ENCODE measurements around the gene HPS1.
A peak's percentile ranks its signal among the peaks of the same experiment; 100 is the strongest.

The HPS1 gene

DNA sequence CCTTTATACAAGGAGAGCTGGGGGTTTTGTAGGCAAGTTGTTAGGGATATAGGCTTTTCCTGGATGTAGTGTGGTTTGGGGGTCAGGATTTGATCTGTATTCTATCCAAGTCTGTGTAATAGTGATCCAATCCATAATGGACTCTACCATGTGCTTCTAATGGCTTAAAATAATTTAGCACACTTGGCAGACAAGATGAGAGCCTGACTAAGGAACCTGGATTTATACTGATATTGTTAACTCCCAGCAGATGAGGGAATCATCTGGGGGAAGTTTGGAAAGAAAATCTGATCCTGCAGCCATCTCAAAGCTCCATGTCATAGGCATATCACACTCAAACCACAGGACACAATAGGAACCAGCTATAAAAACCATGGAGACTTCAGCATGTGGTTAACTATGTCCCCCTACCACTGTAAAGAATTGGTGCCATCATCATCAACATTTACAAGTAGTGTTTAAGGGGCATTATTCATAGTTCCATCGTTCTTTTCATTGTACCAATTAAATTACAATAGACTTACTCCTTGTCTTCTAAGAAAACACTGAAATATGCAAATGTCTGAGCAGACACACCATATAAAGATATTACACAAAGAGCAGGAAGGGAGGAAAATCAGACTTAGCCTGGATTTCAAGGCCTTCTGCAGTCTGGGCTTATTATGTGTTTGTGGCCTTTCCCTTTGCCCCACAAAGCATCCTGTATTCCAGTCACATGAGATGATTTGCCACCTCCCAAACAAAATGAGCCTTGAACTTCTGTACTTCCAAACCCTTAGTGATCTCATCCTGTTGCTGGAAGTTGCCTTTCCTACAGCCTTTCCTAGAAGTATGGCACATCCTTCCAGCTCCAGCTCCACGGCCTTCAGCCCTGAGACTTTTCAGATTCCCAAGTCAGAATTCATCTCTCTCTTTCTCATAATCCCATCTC, 22.5 kb upstream of the HPS1 start:
- Histone ChIP-seq H3K36me3 (ENCODE audit: insufficient read depth) (no peaks in the 10 kb centered on the region), H3K4me2 (no peak overlapping the region), H4K20me1 (ENCODE audit: insufficient read depth) (no peaks in the 10 kb centered on the region), H3K4me1 (ENCODE audit: low read depth, poor library complexity, severe bottlenecking) (no peaks in the 10 kb centered on the region), H3K27ac (no peak overlapping the region), H3K79me2 (ENCODE audit: insufficient read depth, low read depth) (no peaks in the 10 kb centered on the region), H2AFZ (ENCODE audit: low read depth) (no peak overlapping the region; the same call in 1 of the 2 replicates), H3K27me3 (ENCODE audit: insufficient read depth, low read depth) (no peaks in the 10 kb centered on the region), H3K9ac (no peak overlapping the region), H3K4me3 (IDR thresholded peaks at IDR 0.05; ENCODE audit: insufficient read depth, low read depth, low read length) (no peak overlapping the region)
- TF ChIP-seq, protein P1, sequence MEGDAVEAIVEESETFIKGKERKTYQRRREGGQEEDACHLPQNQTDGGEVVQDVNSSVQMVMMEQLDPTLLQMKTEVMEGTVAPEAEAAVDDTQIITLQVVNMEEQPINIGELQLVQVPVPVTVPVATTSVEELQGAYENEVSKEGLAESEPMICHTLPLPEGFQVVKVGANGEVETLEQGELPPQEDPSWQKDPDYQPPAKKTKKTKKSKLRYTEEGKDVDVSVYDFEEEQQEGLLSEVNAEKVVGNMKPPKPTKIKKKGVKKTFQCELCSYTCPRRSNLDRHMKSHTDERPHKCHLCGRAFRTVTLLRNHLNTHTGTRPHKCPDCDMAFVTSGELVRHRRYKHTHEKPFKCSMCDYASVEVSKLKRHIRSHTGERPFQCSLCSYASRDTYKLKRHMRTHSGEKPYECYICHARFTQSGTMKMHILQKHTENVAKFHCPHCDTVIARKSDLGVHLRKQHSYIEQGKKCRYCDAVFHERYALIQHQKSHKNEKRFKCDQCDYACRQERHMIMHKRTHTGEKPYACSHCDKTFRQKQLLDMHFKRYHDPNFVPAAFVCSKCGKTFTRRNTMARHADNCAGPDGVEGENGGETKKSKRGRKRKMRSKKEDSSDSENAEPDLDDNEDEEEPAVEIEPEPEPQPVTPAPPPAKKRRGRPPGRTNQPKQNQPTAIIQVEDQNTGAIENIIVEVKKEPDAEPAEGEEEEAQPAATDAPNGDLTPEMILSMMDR (conservative IDR thresholded peaks at IDR 0.05; ENCODE audit: low read depth, low read length), result no peak

DNA sequence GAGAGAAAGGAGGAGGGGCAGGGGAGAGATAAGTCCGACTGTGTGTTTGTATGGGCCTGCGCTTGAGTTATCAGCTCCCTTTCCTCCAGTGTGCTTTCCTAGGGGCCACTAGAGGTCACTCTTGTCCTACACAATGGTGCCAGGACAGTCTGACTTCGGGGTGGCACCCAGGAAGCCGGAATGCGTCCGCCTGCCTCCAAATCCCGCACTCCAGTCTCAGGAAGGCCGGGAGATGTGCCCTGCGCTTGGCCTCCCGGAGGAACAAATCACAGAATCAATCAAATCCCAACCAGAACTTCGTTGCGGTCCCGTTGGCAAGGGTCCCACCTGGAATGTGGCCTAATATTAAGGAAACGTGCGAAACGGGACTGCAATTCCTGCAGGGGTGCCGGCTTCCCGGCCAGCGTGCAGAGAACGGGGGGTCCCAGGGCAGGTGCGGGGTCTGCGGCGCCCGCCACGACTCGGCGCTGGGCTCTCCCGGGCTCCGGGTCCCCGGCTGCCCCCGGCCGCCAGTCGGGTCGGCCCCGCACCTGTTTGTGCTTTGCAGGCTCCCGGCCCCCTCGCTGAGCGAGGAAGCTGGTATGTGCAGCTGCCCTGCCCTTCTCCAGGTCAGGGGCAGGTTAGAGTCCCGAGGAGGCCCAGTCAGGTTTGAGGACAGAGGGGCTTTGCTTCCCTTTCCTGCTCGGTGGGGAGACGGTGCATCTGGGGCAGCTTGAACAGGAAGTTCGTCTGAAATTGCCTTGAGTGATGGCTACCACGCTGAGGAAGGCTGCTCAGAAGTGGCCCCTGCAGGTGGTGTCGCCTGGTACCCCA, 21.0 kb upstream of the HPS1 start:
- Histone ChIP-seq H3K27me3 (ENCODE audit: insufficient read depth, low read depth) (no peaks in the 10 kb centered on the region), H3K4me3 (IDR thresholded peaks at IDR 0.05; ENCODE audit: insufficient read depth, low read depth, low read length) (no peak overlapping the region), H3K4me2 (peak overlapping the region; percentile 51), H3K4me1 (ENCODE audit: low read depth, poor library complexity, severe bottlenecking) (no peaks in the 10 kb centered on the region), H3K36me3 (ENCODE audit: insufficient read depth) (no peaks in the 10 kb centered on the region), H3K27ac (no peak overlapping the region), H2AFZ (ENCODE audit: low read depth) (peak overlapping the region; percentile 94), H3K79me2 (ENCODE audit: insufficient read depth, low read depth) (no peaks in the 10 kb centered on the region), H3K9ac (peak overlapping the region; percentile 70), H4K20me1 (ENCODE audit: insufficient read depth) (no peaks in the 10 kb centered on the region)
- TF ChIP-seq, protein P1 (conservative IDR thresholded peaks at IDR 0.05; ENCODE audit: low read depth, low read length), result peak; percentile 75

DNA sequence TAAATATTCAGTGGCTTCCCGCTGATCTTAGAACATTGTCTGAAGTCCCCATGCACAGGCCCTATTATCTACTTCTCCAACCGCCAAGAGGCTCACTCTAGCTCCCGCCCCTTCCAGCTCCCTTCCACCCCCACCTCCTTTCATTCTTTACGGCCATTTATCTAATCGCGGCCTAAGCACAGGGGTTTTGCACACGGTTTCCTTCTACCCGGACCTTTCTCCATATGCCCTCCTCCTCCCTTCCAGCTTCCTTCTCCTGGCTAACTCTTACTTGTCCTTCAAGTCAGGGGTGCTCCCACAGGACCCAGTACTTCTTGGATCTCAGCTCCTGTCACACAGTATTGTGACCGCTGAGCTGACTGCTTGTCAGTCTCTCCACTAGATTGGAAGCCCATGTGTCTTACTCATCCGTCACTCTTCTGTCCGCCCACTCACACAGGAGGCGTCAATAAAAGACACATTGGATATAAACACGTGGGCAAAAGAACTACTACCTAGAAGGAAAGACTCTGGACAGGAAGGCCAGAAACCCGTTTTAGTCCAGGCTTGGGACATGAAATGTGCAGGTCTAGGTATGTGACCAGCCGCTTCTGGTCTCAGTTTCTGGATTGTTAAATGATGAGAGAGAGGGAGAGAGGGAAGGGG, 20.2 kb upstream of the HPS1 start:
- Histone ChIP-seq H3K4me2 (no peak overlapping the region), H3K79me2 (ENCODE audit: insufficient read depth, low read depth) (no peaks in the 10 kb centered on the region), H2AFZ (ENCODE audit: low read depth) (peak overlapping the region; percentile 94; the same call in 1 of the 2 replicates), H3K27ac (no peak overlapping the region), H3K27me3 (ENCODE audit: insufficient read depth, low read depth) (no peaks in the 10 kb centered on the region), H3K4me1 (ENCODE audit: low read depth, poor library complexity, severe bottlenecking) (no peaks in the 10 kb centered on the region), H3K9ac (no peak overlapping the region), H3K36me3 (ENCODE audit: insufficient read depth) (no peaks in the 10 kb centered on the region), H4K20me1 (ENCODE audit: insufficient read depth) (no peaks in the 10 kb centered on the region), H3K4me3 (IDR thresholded peaks at IDR 0.05; ENCODE audit: insufficient read depth, low read depth, low read length) (no peak overlapping the region)
- TF ChIP-seq, protein P1 (conservative IDR thresholded peaks at IDR 0.05; ENCODE audit: low read depth, low read length), result no peak

DNA sequence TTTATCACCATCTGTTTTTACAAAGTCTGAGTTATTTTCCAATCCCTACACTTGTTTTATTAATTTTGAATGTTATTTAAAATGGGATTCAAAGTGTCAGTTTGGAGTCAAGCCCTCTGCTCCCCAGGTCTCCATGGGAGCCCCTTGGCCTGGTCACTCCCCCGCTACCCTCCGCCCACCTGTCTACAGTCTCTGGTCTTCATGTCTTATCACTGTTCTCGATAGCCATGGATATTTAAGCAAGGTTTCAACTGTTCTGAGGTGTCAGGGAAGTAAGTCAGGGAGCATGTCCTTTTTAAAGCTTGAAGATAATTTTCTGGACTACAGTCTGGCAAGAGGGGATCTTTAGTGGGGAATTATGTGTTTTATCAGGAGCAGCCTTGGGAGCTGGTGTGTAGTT, 19.1 kb upstream of the HPS1 start:
- no peaks in the 10 kb centered on the region for H3K79me2 ChIP-seq (ENCODE audit: insufficient read depth, low read depth)
- no peaks in the 10 kb centered on the region for H3K4me1 ChIP-seq (ENCODE audit: low read depth, poor library complexity, severe bottlenecking)
- no peak overlapping the region for H3K4me2 ChIP-seq
- no peaks in the 10 kb centered on the region for H4K20me1 ChIP-seq (ENCODE audit: insufficient read depth)
- no peak overlapping the region for H3K9ac ChIP-seq
- no peaks in the 10 kb centered on the region for H3K27me3 ChIP-seq (ENCODE audit: insufficient read depth, low read depth)
- no peaks in the 10 kb centered on the region for H3K36me3 ChIP-seq (ENCODE audit: insufficient read depth)
- H3K27ac ChIP-seq, result no peak overlapping the region
- no peak overlapping the region for H2AFZ ChIP-seq (ENCODE audit: low read depth)
- TF ChIP-seq, protein P1 (conservative IDR thresholded peaks at IDR 0.05; ENCODE audit: low read depth, low read length), result no peak
- H3K4me3 ChIP-seq (IDR thresholded peaks at IDR 0.05; ENCODE audit: insufficient read depth, low read depth, low read length), result no peak overlapping the region
